GM12878 (cell line): ENCODE measurements around the gene FOXO3. TPM values are rescaled to one million over a fixed set of nuclear protein-coding genes. Genes with fewer than 3 reads are reported as not detected.

Source experiments
- ATAC-seq: fragments of 200-7000 bp; cut with Tn5 transposase; 3 replicates; pipeline ENCODE4 v1.9.1; 2020; ENCODE audit warnings: mild to moderate bottlenecking, moderate library complexity
- BruUV-seq: library from RNA; stranded (reverse); fragments of 400-500 nt; replicated peaks from 2 replicates; lab custom pipeline; 2021; lab: Mats Ljungman, UMichigan
- CTCF ChIA-PET: fragments of 300-600 bp; sonication (Branson Sonifier 250); formaldehyde crosslinking; extraction: SDS; loops from one replicate; lab custom pipeline; 2021; ENCODE audit warnings: inconsistent platforms; lab: Yijun Ruan, JAX
- POLR2A ChIA-PET: fragments of 350-600 bp; formaldehyde crosslinking; extraction: SDS; loops from one replicate; lab custom pipeline; 2021; ENCODE audit warnings: inconsistent platforms; lab: Charles Lee
- RAD21 ChIA-PET: fragments of 300-600 bp; sonication (Branson Sonifier 250); formaldehyde crosslinking; loops from one replicate; lab custom pipeline; 2023; ENCODE audit warnings: antibody characterized with exemption; ENCODE audit not compliant: unreplicated experiment; lab: Charles Lee
- SMC1A ChIA-PET: fragments of 300-600 bp; sonication (Branson Sonifier 250); formaldehyde crosslinking; loops from one replicate; lab custom pipeline; 2023; ENCODE audit not compliant: unreplicated experiment, uncharacterized antibody; lab: Charles Lee
- DNase-seq: peaks from one replicate; pipeline ENCODE4 v3.0.0-alpha.2; 2011; ENCODE audit warnings: low read depth, low spot score
- FAIRE-seq: peaks from 3 replicates; lab custom pipeline; 2011; peaks lifted over from hg19 to GRCh38; lab: Jason Lieb, UNC
- H2AFZ ChIP-seq: 2 replicates; pipeline ENCODE4 v1.6.0; 2011; ENCODE audit warnings: low read depth, low read length, control low read depth; ENCODE audit not compliant: control insufficient read depth
- H3K27ac ChIP-seq: 2 replicates; pipeline ENCODE4 v1.5.1; 2011; ENCODE audit warnings: control low read depth; ENCODE audit not compliant: control insufficient read depth, insufficient read depth
- H3K27me3 ChIP-seq, 2 experiments: replicated peaks in 1 of 2; 2 replicates each; pipeline versions ENCODE4 v1.6.0 to v1.6.1; 2011; ENCODE audit warnings: low read length in 1 of 2; ENCODE audit not compliant: control insufficient read depth in 2 of 2, insufficient read depth in 2 of 2
- H3K36me3 ChIP-seq, 2 experiments: 2 replicates each; pipeline ENCODE4 v1.5.1; 2011; ENCODE audit warnings: low read length in 1 of 2; ENCODE audit not compliant: control insufficient read depth in 2 of 2, insufficient read depth in 2 of 2
- H3K4me1 ChIP-seq: 2 replicates; pipeline ENCODE4 v1.6.1; 2011; ENCODE audit warnings: mild to moderate bottlenecking, low read length, moderate library complexity, mixed read lengths; ENCODE audit not compliant: control insufficient read depth, insufficient read depth
- H3K4me2 ChIP-seq: 2 replicates; pipeline ENCODE4 v1.6.0; 2011; ENCODE audit warnings: control low read depth; ENCODE audit not compliant: control insufficient read depth, insufficient read depth
- H3K4me3 ChIP-seq: fragments of 200-600 bp; sonication (generic); 2 replicates; pipeline ENCODE4 v1.5.1; 2016
- H3K79me2 ChIP-seq: 2 replicates; pipeline ENCODE4 v1.6.0; 2011; ENCODE audit warnings: low read length; ENCODE audit not compliant: control insufficient read depth, insufficient read depth
- H3K9ac ChIP-seq: 2 replicates; pipeline ENCODE4 v1.8.0; 2011; ENCODE audit warnings: low read length, control low read depth, mixed read lengths; ENCODE audit not compliant: control insufficient read depth, insufficient read depth
- H3K9me3 ChIP-seq: replicated peaks from 3 replicates; pipeline ENCODE4 v1.5.1; 2011; ENCODE audit warnings: mild to moderate bottlenecking, low read length; ENCODE audit not compliant: control insufficient read depth, insufficient read depth
- H4K20me1 ChIP-seq: 2 replicates; pipeline ENCODE4 v1.6.0; 2011; ENCODE audit not compliant: control insufficient read depth, insufficient read depth
- CBX5 ChIP-seq: sonication (generic); IDR thresholded peaks from 2 replicates; pipeline ENCODE4 v1.6.1; 2016; ENCODE audit warnings: low read depth, moderate library complexity, mild to moderate bottlenecking, inconsistent platforms
- E2F8 ChIP-seq: fragments of 450-650 bp; IDR thresholded peaks from 2 replicates; pipeline ENCODE4 v1.6.1; 2018; ENCODE audit warnings: mild to moderate bottlenecking, low read depth, moderate library complexity; ENCODE audit not compliant: partially characterized antibody
- EP300 ChIP-seq, 2 experiments: fragments of 150-350 bp in 1 of 2; IDR thresholded peaks; 2 replicates each; pipeline ENCODE4 v1.6.1; 2011 to 2012; ENCODE audit warnings: low read depth in 2 of 2, low read length in 2 of 2, borderline replicate concordance in 1 of 2, improper control_type of control experiment in 1 of 2, inconsistent platforms in 1 of 2; ENCODE audit not compliant: control insufficient read depth in 1 of 2
- ETV6 ChIP-seq, 2 experiments: fragments of 450-650 bp in 1 of 2; IDR thresholded peaks in 1 of 2; conservative IDR thresholded peaks in 1 of 2; 2 replicates each; pipeline ENCODE4 v1.6.1; 2014; ENCODE audit warnings: antibody characterized with exemption in 1 of 2, borderline replicate concordance in 1 of 2, low read depth in 1 of 2, mild to moderate bottlenecking in 1 of 2, moderate library complexity in 1 of 2
- MEF2A ChIP-seq: IDR thresholded peaks from 2 replicates; pipeline ENCODE4 v1.6.1; 2011; ENCODE audit warnings: low read depth, mild to moderate bottlenecking, low read length, moderate library complexity; ENCODE audit not compliant: insufficient read depth
- SKIL ChIP-seq: fragments of 450-650 bp; IDR thresholded peaks from 2 replicates; pipeline ENCODE4 v1.6.1; 2017; ENCODE audit warnings: mild to moderate bottlenecking, low read depth, inconsistent platforms; ENCODE audit not compliant: poor library complexity, severe bottlenecking
- SMARCA5 ChIP-seq: fragments of 450-650 bp; IDR thresholded peaks from 2 replicates; pipeline ENCODE4 v1.6.1; 2017; ENCODE audit warnings: mild to moderate bottlenecking
- TBL1XR1 ChIP-seq: IDR thresholded peaks from 2 replicates; pipeline ENCODE4 v1.6.1; 2012; ENCODE audit warnings: low read depth, low read length, improper control_type of control experiment
- YBX1 ChIP-seq: fragments of 450-650 bp; IDR thresholded peaks from 2 replicates; pipeline ENCODE4 v1.6.1; 2016; ENCODE audit warnings: antibody characterized with exemption
- WGBS: methylation state at CpG from one replicate; pipeline ENCODE4 v1.1.6; 2016; ENCODE audit warnings: low lambda C conversion rate; ENCODE audit not compliant: insufficient replicate concordance, insufficient coverage; ENCODE audit errors: missing lambda C conversion rate; 5-methylcytosine and 5-hydroxymethylcytosine counted together
- in situ Hi-C: fragments of 300-500 bp; cut with MboI; formaldehyde crosslinking; loops from 9 replicates; pipeline ENCODE4 v1.14.3; 2018; ENCODE audit warnings: mixed read lengths
- intact Hi-C: fragments of 100-400 bp; cut with micrococcal nuclease; formaldehyde crosslinking; loops from one replicate; pipeline ENCODE4 v1.14.2; 2022; ENCODE audit not compliant: unreplicated experiment
- polyA plus RNA-seq, 11 experiments: library from polyadenylated mRNA; depleted of rRNA in 4 of 11; unstranded in 6 of 11; stranded (reverse) in 5 of 11; fragments of >200 nt; fragmentation: Nextera tagmentation in 4 of 11; fragmentation: Illumina TruSeq in 1 of 11; extraction: Ambion mirVana in 4 of 11; extraction: Trizol in 1 of 11; gene quantifications; 1 replicate in 1 of 11; 2 replicates in 10 of 11; pipeline versions ENCODE4 v1.2.1 to v1.2.3, GENCODE V29; 2011 to 2016; ENCODE audit warnings: inconsistent platforms in 2 of 11, missing spikeins in 2 of 11, low read depth in 1 of 11
- total RNA-seq, 4 experiments: library from RNA; depleted of rRNA in 3 of 4; stranded (reverse); fragments of >200 nt in 3 of 4; fragmentation: Illumina TruSeq in 1 of 4; extraction: Trizol in 1 of 4; gene quantifications; 2 replicates each; pipeline versions ENCODE4 v1.2.1 to v1.2.3, GENCODE V29; 2013 to 2021
- TF ChIP-seq, protein P1 (sequence below): fragments of 450-650 bp; IDR thresholded peaks from 2 replicates; pipeline ENCODE4 v1.6.1; 2017; ENCODE audit warnings: mild to moderate bottlenecking, moderate library complexity

The FOXO3 gene
- total and polyA plus RNA-seq, 10 of the 15 experiments (the other 5 are each of a cell fraction or from before 2014, with no cell fraction given), result 0.82 to 4.5 (median 1.7) TPM

DNA sequence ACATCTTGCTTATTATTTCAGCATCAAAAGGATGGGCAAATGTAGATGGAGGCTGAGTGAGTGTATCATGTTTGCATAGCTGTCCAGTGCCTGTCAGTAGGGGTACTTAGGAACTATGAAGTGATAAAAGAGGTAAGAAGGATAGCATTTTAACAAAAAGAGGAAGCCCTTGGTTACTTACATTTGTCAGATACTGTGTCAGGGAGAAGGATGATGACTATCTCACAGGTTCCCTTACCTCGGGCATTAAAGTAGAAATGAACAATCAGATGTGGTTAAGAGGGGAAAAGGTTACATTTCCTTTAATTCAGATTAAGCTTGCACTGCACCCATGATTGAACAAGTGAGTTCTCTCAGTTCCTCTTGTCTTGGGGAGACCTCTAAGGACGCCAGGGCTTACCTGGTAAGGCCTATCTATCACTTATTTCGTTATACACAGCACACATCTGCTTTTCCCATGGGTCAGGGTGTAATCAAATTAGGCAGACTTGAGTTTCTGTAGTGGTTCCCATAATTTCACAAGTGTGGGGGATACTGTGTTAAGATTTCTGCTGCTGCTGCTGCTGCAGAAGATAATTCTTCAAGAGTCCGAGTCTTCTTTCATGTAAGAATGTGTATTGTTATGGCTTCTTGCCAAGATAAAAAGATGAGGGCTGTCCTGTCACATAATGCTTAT lies 4.5 kb downstream of the FOXO3 start (continued):
- TF ChIP-seq SKIL (peak; percentile 85), CBX5 (no peak), E2F8 (no peak), MEF2A (peak; percentile 58; the same call in 1 of the 2 replicates)

DNA sequence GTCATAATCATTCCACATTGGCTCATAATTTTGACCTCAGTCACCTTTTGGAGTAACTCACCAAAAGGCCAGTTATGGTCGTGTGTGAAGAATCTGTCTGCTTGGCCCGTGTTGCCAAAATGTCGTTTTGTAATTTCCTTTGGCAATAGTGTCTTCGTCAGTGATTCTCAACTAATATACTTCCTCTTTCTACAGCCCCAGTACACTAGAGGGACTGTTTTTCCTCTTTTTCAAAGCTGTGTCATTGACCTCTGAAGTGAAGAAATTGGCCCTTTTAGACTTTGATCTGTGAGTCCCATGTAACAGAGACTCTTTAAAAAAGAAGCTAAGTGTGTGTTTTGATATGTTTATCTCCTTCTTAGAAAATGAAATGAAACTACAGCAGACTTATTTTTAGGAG lies 5.2 kb downstream of the FOXO3 start:
- ChIA-PET POLR2A (interaction anchor here (0.8 to 1.6 kb wide), 2 partner anchors 27 to 32 kb away, joined by 3 to 5 read pairs; no protein-coding TSS in a partner anchor), CTCF (interaction anchor here (0.6 to 2.1 kb wide), 9 partner anchors 10 to 507 kb away, joined by 3 to 11 read pairs (median 4); no protein-coding TSS in a partner anchor), RAD21 (interaction anchor here (1.1 to 3.1 kb wide), 3 partner anchors 22 to 75 kb away, joined by 3 to 25 read pairs (median 6); no protein-coding TSS in a partner anchor), SMC1A (interaction anchor here (0.7 to 3.3 kb wide), 14 partner anchors 9 to 493 kb away, joined by 3 to 26 read pairs (median 4); no protein-coding TSS in a partner anchor)
- Histone ChIP-seq H3K27ac (peak overlapping the region; percentile 77), H2AFZ (no peak overlapping the region), H3K4me3 (peak overlapping the region; percentile 23; the same call in 1 of the 2 replicates), H3K9me3 (no peaks in the 10 kb centered on the region; the same call in 2 of the 3 replicates), H3K27me3 (no peaks in the 10 kb centered on the region; a peak in 1 of 4 replicates), H3K4me1 (peaks cover 28% of the 10 kb centered on the region), H3K9ac (peak overlapping the region; percentile 30; the same call in 1 of the 2 replicates), H4K20me1 (peaks cover 4% of the 10 kb centered on the region), H3K36me3 (peaks cover 0 to 7% of the 10 kb centered on the region in 2 experiments; a peak in 2 of 4 replicates), H3K79me2 (peaks cover 44% of the 10 kb centered on the region), H3K4me2 (peak overlapping the region; percentile 80)
- in situ Hi-C loops, result no loop called here
- ATAC-seq (peak; percentile 69), DNase-seq (no peak), FAIRE-seq (no peak)
- 1% methylated on average over 4 of the region's 4 CpGs for WGBS
- BruUV-seq, result no TSS peak
- intact Hi-C loops, result loop anchor here (1.0 kb wide), 1 partner anchor 26 kb away; no protein-coding TSS in a partner anchor
- TF ChIP-seq EP300 (IDR thresholded peaks at IDR 0.05; ENCODE audit: borderline replicate concordance in 1 of 2, control insufficient read depth in 1 of 2, low read depth in 2 of 2, low read length in 2 of 2) (peak in 1 of 2 experiments; percentile 33; a peak in 1 of 4 replicates), TBL1XR1 (no peak), YBX1 (no peak), ETV6 (conservative IDR thresholded peaks at IDR 0.05 in 1 of 2, IDR thresholded peaks at IDR 0.05 in 1 of 2; ENCODE audit: borderline replicate concordance in 1 of 2, low read depth in 1 of 2) (no peak), SMARCA5 (peak; percentile 14; the same call in 1 of the 2 replicates)
- TF ChIP-seq, protein P1, sequence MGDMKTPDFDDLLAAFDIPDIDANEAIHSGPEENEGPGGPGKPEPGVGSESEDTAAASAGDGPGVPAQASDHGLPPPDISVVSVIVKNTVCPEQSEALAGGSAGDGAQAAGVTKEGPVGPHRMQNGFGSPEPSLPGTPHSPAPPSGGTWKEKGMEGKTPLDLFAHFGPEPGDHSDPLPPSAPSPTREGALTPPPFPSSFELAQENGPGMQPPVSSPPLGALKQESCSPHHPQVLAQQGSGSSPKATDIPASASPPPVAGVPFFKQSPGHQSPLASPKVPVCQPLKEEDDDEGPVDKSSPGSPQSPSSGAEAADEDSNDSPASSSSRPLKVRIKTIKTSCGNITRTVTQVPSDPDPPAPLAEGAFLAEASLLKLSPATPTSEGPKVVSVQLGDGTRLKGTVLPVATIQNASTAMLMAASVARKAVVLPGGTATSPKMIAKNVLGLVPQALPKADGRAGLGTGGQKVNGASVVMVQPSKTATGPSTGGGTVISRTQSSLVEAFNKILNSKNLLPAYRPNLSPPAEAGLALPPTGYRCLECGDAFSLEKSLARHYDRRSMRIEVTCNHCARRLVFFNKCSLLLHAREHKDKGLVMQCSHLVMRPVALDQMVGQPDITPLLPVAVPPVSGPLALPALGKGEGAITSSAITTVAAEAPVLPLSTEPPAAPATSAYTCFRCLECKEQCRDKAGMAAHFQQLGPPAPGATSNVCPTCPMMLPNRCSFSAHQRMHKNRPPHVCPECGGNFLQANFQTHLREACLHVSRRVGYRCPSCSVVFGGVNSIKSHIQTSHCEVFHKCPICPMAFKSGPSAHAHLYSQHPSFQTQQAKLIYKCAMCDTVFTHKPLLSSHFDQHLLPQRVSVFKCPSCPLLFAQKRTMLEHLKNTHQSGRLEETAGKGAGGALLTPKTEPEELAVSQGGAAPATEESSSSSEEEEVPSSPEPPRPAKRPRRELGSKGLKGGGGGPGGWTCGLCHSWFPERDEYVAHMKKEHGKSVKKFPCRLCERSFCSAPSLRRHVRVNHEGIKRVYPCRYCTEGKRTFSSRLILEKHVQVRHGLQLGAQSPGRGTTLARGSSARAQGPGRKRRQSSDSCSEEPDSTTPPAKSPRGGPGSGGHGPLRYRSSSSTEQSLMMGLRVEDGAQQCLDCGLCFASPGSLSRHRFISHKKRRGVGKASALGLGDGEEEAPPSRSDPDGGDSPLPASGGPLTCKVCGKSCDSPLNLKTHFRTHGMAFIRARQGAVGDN, result no peak
